ENCODE data around the gene ZNHIT3. TPM values are rescaled to one million over a fixed set of nuclear protein-coding genes. Genes with fewer than 3 reads are reported as not detected.

The ZNHIT3 gene
- total and polyA plus RNA-seq, 2 of the 13 experiments (the other 11 are each of a cell fraction or from before 2014, with no cell fraction given): 66.6 to 77.4 TPM

DNA sequence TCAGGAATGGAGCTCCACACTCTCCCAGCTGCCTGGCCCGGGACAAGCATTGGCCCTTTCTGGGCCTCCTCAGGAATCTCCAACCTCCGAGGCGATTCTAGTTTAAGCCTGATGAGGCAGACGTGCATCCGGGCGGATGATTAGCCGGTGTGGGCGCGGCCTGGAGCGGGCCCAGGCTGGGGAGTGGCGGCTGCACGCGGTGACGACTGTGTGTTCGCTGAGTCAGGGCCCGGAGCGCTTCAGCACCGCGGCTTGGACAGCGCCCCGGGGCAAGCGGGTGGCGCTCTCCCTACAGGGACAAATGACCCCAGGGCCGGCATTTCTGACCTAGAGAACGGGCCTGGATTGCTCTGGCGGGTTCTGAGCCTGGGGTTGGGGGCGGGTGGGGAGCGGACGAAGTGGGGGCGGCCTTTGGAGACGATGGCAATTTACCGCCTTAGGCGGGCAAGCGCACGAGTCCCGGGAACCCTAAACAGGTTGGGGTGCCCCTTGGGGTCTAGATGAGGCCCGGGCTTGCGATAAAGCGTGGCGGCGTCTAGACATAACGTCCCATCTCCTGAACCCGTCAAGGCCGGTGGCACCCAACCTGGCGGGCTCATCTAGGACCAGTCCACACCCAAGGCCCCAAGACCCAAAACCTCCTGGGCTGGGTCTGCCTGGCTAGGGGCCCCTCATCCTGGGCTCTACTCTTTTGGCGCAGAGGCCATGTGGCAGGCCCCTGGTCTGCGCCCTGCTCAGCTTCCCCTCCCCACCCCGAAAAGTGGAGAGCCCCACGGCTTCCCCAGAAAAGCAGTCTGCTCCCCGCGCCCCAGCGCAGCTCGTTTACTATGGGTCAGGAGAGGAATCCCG is 22.3 kb upstream of the ZNHIT3 start (continued):
- TF ChIP-seq, protein P1, sequence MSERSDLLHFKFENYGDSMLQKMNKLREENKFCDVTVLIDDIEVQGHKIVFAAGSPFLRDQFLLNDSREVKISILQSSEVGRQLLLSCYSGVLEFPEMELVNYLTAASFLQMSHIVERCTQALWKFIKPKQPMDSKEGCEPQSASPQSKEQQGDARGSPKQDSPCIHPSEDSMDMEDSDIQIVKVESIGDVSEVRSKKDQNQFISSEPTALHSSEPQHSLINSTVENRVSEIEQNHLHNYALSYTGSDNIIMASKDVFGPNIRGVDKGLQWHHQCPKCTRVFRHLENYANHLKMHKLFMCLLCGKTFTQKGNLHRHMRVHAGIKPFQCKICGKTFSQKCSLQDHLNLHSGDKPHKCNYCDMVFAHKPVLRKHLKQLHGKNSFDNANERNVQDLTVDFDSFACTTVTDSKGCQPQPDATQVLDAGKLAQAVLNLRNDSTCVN (CRISPR knock-in tag; IDR thresholded peaks at IDR 0.05; ENCODE audit: borderline replicate concordance): peak; percentile 65; the same call in 1 of the 2 replicates
- TF ChIP-seq FOXM1 (CRISPR knock-in tag; IDR thresholded peaks at IDR 0.05) (no peak), ZNF335 (CRISPR knock-in tag; IDR thresholded peaks at IDR 0.05) (peak; percentile 64; the same call in 1 of the 2 replicates), SOX13 (IDR thresholded peaks at IDR 0.05) (no peak), SOX13 (CRISPR knock-in tag; conservative IDR thresholded peaks at IDR 0.05 in 1 of 2, IDR thresholded peaks at IDR 0.05 in 1 of 2) (no peak), ZNF235 (CRISPR knock-in tag; IDR thresholded peaks at IDR 0.05; ENCODE audit: borderline replicate concordance) (no peak), SIX1 (CRISPR knock-in tag; IDR thresholded peaks at IDR 0.05; ENCODE audit: borderline replicate concordance) (no peak), SMYD3 (CRISPR knock-in tag; IDR thresholded peaks at IDR 0.05) (no peak), HOXA3 (CRISPR knock-in tag; IDR thresholded peaks at IDR 0.05) (peak; percentile 58), AHR (CRISPR knock-in tag; IDR thresholded peaks at IDR 0.05) (no peak), ADNP (CRISPR knock-in tag; IDR thresholded peaks at IDR 0.05) (no peak), MXI1 (IDR thresholded peaks at IDR 0.05; ENCODE audit: borderline replicate concordance, low read depth, low read length) (peak; percentile 37; the same call in 1 of the 3 replicates), KLF16 (CRISPR knock-in tag; IDR thresholded peaks at IDR 0.05) (0 out of 4 replicates have a peak, but pooled peaks of 1 of the 2 experiments have one; percentile 24), AGO2 (optimal IDR thresholded peaks at IDR 0.05; ENCODE audit: low read depth, low read length) (no peak)
- TF ChIP-seq, protein P2, sequence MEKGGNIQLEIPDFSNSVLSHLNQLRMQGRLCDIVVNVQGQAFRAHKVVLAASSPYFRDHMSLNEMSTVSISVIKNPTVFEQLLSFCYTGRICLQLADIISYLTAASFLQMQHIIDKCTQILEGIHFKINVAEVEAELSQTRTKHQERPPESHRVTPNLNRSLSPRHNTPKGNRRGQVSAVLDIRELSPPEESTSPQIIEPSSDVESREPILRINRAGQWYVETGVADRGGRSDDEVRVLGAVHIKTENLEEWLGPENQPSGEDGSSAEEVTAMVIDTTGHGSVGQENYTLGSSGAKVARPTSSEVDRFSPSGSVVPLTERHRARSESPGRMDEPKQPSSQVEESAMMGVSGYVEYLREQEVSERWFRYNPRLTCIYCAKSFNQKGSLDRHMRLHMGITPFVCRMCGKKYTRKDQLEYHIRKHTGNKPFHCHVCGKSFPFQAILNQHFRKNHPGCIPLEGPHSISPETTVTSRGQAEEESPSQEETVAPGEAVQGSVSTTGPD (CRISPR knock-in tag; IDR thresholded peaks at IDR 0.05): no peak
- TF ChIP-seq, protein P3, sequence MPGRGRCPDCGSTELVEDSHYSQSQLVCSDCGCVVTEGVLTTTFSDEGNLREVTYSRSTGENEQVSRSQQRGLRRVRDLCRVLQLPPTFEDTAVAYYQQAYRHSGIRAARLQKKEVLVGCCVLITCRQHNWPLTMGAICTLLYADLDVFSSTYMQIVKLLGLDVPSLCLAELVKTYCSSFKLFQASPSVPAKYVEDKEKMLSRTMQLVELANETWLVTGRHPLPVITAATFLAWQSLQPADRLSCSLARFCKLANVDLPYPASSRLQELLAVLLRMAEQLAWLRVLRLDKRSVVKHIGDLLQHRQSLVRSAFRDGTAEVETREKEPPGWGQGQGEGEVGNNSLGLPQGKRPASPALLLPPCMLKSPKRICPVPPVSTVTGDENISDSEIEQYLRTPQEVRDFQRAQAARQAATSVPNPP (CRISPR knock-in tag; IDR thresholded peaks at IDR 0.05): no peak
- TF ChIP-seq, protein P4, sequence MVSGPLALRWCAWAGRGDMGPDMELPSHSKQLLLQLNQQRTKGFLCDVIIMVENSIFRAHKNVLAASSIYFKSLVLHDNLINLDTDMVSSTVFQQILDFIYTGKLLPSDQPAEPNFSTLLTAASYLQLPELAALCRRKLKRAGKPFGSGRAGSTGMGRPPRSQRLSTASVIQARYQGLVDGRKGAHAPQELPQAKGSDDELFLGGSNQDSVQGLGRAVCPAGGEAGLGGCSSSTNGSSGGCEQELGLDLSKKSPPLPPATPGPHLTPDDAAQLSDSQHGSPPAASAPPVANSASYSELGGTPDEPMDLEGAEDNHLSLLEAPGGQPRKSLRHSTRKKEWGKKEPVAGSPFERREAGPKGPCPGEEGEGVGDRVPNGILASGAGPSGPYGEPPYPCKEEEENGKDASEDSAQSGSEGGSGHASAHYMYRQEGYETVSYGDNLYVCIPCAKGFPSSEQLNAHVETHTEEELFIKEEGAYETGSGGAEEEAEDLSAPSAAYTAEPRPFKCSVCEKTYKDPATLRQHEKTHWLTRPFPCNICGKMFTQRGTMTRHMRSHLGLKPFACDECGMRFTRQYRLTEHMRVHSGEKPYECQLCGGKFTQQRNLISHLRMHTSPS (CRISPR knock-in tag; IDR thresholded peaks at IDR 0.05; ENCODE audit: low read depth): no peak
- TF ChIP-seq, protein P5, sequence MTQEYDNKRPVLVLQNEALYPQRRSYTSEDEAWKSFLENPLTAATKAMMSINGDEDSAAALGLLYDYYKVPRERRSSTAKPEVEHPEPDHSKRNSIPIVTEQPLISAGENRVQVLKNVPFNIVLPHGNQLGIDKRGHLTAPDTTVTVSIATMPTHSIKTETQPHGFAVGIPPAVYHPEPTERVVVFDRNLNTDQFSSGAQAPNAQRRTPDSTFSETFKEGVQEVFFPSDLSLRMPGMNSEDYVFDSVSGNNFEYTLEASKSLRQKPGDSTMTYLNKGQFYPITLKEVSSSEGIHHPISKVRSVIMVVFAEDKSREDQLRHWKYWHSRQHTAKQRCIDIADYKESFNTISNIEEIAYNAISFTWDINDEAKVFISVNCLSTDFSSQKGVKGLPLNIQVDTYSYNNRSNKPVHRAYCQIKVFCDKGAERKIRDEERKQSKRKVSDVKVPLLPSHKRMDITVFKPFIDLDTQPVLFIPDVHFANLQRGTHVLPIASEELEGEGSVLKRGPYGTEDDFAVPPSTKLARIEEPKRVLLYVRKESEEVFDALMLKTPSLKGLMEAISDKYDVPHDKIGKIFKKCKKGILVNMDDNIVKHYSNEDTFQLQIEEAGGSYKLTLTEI (CRISPR knock-in tag; conservative IDR thresholded peaks at IDR 0.05): no peak
- TF ChIP-seq, protein P6, sequence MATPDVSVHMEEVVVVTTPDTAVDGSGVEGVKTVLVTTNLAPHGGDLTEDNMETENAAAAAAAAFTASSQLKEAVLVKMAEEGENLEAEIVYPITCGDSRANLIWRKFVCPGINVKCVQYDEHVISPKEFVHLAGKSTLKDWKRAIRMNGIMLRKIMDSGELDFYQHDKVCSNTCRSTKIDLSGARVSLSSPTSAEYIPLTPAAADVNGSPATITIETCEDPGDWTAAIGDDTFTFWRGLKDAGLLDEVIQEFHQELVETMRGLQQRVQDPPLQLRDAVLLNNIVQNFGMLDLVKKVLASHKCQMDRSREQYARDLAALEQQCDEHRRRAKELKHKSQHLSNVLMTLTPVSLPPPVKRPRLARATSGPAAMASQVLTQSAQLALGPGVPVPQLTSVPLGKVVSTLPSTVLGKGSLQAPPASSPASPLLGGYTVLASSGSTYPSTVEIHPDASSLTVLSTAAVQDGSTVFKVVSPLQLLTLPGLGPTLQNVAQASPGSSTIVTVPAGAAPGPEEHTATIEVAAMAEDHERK (CRISPR knock-in tag; IDR thresholded peaks at IDR 0.05; ENCODE audit: low read depth): no peak
